OCI-LY3 (cell line): ENCODE results near the gene ATAD3C.

Experiments
- EZH2phosphoT487 ChIP-seq: fragments of 200-600 bp; shearing (Covaris generic); IDR thresholded peaks from 2 replicates; pipeline ENCODE4 v1.6.1; 2018; ENCODE audit warnings: antibody characterized with exemption, mixed run types, low read depth
- TF ChIP-seq, protein P1 (sequence below): fragments of 200-600, 300-600 bp; sonication (generic); IDR thresholded peaks from 2 replicates; pipeline ENCODE4 v1.5.1; 2014; ENCODE audit warnings: antibody characterized with exemption, low read length, low read depth

DNA sequence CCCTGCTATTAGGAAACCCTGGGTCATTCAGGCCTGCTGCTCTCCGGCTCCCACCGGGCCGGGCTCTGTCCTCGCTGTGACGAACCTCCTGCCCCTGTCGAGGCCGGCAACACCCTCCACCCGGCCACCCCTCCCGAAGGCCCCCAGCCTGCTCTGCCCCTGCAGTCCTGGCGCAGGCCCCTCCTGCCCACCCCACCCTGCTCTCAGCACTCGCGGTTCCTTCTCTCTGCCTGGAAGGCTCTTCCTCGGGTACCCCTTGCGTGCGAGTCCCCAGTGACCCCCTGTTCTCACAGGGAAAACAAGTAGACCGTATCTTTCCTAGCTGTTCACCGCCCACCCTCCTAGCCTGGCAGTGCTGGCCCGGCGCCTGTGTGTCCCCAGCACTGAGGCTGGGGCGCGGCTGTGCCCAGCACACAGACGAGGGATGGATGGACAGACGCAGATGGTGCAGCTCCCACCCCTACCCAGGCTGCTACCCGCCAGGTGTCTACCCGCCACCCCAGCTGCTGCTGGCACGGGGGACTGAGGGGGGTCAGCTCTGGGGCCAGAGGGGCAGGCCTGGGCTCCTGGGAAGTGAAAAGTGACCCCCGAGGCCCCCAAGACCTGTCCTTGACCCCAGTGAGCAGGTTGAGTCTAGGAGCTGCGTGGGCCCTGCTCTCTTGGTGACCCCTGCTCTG, 17.1 kb upstream of the ATAD3C start:
- TF ChIP-seq, protein P1, sequence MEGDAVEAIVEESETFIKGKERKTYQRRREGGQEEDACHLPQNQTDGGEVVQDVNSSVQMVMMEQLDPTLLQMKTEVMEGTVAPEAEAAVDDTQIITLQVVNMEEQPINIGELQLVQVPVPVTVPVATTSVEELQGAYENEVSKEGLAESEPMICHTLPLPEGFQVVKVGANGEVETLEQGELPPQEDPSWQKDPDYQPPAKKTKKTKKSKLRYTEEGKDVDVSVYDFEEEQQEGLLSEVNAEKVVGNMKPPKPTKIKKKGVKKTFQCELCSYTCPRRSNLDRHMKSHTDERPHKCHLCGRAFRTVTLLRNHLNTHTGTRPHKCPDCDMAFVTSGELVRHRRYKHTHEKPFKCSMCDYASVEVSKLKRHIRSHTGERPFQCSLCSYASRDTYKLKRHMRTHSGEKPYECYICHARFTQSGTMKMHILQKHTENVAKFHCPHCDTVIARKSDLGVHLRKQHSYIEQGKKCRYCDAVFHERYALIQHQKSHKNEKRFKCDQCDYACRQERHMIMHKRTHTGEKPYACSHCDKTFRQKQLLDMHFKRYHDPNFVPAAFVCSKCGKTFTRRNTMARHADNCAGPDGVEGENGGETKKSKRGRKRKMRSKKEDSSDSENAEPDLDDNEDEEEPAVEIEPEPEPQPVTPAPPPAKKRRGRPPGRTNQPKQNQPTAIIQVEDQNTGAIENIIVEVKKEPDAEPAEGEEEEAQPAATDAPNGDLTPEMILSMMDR, result no peak
- no peak for TF ChIP-seq EZH2phosphoT487
